GM18505 (cell line): ENCODE measurements around the gene TMBIM1.

ENCODE experiments used
- ATAC-seq: cut with Tn5 transposase; IDR thresholded peaks from one replicate; pipeline ENCODE4 v1.9.1; 2021; ENCODE audit not compliant: unreplicated experiment
- POLR2A ChIP-seq: IDR thresholded peaks from 4 replicates; pipeline ENCODE4 v1.6.1; 2011; ENCODE audit warnings: borderline replicate concordance; ENCODE audit not compliant: insufficient read depth, insufficient read length; ENCODE audit errors: extremely low read depth

TMBIM1 gene

DNA sequence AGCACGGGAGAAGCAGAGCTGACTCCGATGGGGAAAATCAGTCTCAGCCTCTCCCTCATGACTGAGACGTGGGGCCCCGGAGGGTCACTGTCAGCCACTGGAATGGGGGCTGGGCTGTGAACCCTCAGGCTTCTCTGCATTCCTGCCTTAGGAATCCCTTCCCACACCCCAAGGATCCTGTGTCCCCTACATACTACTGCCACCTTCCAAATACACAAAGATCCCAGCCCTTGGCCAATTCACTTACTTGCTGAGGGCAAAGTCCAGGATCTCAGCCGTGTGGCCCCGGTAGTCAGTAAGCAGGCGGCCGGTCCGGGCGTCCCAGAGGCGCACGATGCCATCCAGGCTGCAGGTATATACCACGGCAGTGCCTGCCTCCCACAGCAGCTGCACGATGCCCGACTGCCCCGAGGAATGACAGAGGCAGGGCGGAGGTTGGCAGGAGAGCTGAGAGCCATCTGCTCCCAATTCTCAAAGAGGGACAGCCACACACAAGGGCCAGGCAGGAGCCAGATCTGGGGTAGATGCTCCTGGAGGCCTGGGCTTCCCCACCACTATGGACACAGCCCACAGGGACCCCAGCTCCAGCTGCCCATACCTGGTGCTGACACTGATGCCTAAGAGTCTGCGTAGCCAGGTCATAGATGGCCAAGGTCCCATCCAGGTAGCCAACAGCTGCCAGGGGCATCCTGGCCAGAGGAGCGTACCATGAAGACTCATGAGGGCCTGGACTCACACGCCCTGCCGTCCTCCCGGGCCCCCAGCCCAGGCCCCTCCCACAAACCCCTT is 27.3 kb downstream of the TMBIM1 start:
- TF ChIP-seq POLR2A, result no peak
- no peak for ATAC-seq

DNA sequence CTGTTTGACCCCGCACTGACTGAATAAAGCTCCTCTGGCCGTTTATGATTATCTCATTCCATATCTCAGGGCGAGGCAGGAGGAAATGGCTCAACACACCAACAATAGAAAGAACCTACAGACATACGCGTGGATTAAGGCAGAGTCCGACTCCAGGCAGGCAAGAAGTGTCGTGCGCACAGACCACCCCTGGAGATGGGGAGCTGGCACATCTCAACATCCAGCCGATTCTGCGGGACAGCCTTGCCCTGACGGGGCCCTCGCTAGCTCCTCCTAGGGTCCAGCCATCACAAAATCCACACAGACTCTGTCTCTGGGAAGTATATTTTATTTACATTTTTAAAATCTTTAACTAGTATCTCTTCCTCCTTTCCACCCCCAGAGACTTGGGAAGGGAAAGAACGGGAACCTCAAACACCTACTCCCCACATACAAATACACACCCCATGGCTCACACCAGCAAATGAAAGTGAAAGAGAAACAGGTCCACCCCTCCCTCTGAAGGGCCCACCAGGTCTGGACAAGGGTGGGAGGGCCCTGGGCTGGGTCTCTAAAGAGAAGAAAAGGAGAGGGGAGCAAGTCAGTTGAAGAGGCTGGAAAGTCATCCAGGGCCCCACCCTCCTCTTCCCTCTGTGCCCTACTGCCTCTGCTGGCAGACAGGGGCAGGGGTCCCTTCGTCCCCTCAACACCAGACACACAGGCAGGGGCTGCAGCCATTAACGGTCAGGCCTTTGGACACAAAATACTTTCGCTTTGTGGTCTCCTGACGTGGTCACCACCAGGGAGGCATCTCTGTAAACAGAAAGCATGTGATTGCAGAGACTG is 28.3 kb downstream of the TMBIM1 start:
- no peak for TF ChIP-seq POLR2A

DNA sequence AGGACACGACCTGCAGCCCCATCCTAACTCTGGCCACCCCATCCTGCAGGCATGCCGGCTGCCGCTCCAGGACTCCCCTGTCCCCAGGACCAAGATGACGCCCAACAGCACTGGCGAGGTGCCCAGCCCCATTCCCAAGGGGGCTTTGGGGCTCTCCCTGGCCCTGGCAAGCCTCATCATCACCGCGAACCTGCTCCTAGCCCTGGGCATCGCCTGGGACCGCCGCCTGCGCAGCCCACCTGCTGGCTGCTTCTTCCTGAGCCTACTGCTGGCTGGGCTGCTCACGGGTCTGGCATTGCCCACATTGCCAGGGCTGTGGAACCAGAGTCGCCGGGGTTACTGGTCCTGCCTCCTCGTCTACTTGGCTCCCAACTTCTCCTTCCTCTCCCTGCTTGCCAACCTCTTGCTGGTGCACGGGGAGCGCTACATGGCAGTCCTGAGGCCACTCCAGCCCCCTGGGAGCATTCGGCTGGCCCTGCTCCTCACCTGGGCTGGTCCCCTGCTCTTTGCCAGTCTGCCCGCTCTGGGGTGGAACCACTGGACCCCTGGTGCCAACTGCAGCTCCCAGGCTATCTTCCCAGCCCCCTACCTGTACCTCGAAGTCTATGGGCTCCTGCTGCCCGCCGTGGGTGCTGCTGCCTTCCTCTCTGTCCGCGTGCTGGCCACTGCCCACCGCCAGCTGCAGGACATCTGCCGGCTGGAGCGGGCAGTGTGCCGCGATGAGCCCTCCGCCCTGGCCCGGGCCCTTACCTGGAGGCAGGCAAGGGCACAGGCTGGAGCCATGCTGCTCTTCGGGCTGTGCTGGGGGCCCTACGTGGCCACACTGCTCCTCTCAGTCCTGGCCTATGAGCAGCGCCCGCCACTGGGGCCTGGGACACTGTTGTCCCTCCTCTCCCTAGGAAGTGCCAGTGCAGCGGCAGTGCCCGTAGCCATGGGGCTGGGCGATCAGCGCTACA is 29.4 kb downstream of the TMBIM1 start:
- no peak for TF ChIP-seq POLR2A
- ATAC-seq, result no peak

More for the DNA sequence above, 28.3 kb downstream of the TMBIM1 start:
- no peak for ATAC-seq

DNA sequence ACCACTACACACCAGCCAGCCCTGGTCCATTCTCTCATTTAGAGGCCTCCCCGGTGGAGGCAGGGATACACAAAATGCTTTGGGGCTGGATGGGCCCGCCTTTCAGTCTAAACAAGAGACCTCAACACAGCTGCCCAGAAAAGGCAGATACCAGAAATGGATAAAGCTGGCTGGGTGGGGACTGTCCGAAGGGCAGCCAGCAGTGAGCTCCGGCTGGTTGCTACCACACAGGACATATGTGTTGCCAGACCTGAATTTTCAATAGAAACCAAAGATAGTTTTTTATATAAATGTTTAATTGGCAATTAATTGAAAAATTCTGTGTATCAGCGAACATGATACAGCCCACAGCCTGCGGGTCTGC is 30.1 kb downstream of the TMBIM1 start:
- TF ChIP-seq POLR2A, result no peak
- ATAC-seq, result no peak

DNA sequence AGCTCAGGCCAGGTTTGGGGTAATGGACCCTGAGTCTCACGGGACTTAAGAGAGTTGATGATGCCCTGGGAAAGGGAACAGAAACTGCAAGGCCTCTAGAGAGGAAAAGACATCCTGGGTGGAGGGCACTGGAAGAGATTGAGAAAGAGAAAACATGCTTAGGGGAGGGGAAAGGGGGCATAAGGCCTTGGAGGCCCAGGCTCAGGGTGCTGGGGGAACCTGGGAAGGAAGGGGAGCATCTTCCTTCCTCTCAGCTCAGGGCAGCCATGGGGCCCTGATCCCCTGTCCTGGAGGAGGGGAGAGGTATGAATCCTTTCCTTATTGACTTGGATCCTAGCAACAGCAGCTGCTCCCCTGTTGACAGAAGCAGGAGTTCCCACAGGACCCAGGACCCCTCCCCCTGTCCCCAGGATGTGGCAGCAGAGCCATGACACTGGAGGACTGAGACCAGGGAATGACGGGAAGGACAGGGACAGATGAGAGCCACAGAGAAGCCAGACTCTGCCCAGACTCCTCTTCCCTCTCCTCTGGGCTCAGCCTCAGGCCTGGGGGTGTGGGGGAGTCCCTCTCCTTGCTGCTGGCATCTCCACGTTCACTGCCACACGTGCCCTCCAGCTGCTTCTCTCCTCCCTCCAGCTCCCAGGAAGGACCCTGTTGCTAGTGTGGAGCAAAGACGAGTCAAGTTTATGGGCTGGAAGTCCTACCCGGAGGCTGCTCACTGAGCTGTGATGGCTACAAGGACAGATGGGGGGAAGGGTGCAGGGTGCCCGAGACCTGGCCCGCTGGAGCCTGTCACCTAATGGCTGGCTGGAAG is 30.7 kb downstream of the TMBIM1 start:
- no peak for ATAC-seq
- TF ChIP-seq POLR2A, result no peak

DNA sequence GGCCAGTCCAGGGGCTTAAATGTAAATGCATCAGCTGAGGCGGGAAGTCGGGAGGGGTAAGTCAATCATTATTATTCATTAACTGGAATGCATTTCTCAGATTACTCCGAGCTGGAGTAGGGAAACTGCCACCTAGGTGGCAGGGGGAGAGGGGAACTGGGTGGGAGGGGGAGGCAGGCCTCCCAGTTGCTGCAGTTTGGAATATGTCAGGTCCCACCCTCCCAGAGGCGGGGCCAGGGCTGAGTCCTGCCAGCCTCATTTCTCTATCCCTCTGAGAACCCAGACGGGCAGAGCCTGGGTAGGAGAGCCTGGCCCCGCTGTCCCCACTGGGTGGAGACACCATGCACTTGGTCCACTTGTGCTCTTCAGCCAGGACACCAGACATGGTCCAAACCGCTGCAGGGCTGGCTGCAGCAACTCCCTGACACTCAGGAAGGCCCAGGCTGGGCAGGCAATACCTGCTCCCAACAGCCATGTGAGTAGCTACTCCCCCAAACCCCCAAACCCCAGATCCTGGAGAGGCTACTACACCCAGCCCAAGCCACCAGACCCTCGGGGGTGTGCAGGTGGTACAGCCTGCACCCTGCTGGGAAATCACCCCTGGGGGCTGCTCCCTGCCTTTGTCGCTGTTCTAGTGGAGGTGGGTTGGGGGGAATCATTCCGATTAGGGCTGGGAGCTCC is 31.4 kb downstream of the TMBIM1 start, which contains the start of gene GPBAR1:
Gene GPBAR1, plus strand, starts transcription at position 274 of the 681 bp plus-strand sequence. CDS start 1,710 bp downstream, outside the sequence.
- no peak for ATAC-seq
- no peak for TF ChIP-seq POLR2A

DNA sequence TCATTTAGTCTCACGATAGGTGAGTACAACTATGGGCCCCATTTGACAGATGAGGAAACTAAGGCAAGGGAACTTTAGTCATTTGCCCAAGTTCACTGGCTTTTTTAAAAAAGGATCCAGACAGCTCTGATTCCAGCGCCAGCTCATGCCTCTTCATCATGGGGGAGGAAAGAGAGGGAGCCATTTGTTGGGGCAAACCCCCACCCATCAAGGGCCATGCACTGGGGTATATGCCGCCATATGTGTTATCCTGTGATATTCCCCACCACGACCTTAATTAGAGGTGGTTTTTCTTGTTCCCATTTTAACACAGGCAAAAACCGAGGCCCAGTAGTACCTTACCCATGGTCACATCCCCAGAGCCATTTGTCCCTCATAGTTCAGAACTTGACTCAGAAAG is 32.1 kb downstream of the TMBIM1 start:
- TF ChIP-seq POLR2A, result no peak
- ATAC-seq, result no peak

DNA sequence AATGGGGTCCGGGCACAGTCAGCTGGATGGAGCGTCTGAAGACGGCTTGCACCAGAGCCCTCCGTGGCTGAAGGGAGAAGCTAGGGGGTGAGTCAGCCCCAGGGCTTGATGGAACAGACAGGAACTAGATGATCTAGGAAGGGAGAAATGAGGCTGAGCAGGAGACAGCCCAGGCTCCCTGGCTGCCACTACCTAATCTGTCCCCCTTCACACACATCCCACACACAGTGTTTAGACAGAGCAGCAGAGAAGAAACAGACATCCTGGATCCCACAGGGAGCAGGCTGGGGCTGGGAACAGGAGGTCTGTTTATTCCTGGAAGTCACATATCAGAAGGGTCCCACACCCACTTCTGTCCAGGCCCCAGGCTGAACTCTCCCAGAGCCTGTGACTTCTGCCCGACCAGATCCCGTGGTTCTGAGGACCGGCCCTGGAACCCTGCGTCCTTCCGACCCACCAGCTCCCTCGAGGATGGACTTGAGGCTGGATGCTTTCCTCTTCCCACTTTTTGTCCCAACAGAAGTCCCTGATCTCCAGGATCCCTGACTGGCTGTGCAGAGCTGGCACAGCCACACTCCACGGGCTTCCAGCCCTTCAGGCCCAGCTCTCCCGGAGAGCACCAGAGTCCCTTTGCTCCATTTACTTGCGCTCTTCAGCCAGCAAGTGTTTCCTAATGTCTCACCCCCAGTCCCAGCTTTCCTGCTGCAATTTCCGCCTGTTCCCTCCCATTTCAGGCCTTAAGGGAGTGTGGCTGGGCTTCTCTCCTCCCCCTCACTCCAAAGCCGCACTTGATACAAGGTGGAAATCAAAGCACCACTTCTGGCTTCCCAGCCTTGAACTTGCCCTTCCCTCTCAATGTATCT is 33.0 kb downstream of the TMBIM1 start:
- ATAC-seq, result no peak
- no peak for TF ChIP-seq POLR2A

DNA sequence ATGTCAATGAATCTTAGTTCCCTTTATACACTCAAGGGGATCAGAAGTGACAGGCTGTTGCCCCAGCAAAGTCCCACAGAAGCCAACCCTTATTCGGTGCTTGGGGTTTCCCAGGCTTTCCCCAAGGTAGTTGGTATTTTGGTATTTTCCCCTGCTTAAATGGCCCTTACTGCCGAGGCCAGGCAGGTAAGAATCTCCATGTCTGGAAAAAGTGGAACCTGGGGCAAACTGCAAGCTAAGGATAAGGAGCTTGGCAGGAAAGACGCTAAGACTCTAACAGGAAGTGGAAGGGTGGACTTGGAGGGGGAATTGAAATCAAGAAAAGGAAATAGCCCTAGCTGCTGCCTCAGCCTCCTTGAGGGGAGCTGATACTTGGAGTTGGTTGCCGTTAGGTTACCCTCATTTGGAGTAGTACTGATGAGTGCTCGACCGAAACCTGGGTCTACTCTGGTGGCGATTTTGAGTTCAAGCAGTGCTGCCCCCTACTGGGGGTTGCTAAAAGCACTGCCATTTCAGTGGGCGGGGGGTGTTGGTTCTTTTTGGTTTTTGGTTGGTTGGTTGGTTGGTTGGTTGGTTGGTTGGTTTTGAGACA is 34.8 kb downstream of the TMBIM1 start:
- TF ChIP-seq POLR2A, result no peak
- peak; percentile 76 for ATAC-seq

DNA sequence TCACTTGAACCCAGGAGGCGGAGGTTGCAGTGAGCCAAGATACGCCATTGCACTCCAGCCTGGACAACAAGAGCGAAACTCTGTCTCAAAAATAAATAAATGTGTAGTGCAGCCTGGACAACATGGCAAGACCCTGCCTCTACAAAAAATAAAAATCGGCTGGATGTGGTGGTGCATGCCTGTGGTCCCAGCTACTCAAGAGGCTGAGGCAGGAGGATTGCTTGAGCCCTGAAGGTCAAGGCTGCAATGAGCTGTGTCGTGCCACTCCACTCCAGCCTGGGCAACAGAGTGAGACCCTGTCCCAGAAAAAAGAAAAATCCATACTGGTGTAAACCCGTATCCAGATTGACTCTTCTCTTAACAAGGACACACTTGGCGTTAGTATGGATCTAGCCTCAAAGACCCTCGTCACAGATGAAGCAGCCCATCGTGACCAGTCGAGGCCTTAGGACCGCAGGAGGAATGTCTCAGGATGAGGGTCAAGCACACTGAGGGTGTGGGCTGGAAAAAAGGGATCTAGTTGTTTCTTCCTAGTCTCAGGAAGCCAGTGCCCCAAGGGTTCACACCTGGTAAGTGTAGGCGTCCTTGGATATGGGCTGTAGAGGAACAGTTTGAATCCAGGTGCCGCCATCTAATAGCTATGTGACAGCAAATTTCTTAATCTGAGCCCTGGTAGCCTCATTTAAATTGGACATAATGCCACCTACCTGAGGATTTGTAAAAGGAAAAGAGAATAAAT is 35.5 kb downstream of the TMBIM1 start:
- no peak for TF ChIP-seq POLR2A
- no peak for ATAC-seq
